NCI-H146 treated with DMSO at 0.1 percent for 48 hours (cell line): ENCODE data around the gene CCND1.

ENCODE experiments used
- DNase-seq: peaks from one replicate; lab custom pipeline; 2025; ENCODE audit not compliant: unreplicated experiment; lab: John Stamatoyannopoulos, UW

The CCND1 gene

DNA sequence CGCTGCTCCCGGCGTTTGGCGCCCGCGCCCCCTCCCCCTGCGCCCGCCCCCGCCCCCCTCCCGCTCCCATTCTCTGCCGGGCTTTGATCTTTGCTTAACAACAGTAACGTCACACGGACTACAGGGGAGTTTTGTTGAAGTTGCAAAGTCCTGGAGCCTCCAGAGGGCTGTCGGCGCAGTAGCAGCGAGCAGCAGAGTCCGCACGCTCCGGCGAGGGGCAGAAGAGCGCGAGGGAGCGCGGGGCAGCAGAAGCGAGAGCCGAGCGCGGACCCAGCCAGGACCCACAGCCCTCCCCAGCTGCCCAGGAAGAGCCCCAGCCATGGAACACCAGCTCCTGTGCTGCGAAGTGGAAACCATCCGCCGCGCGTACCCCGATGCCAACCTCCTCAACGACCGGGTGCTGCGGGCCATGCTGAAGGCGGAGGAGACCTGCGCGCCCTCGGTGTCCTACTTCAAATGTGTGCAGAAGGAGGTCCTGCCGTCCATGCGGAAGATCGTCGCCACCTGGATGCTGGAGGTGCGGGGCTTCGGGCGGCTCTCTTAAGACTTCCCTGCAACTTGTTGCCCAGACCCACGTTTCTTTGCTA lies at the start of gene CCND1:
Gene CCND1, plus strand, starts transcription at position 162 of the 587 bp plus-strand sequence. Its CDS starts 158 bp downstream, at position 320.
- no peak for DNase-seq

DNA sequence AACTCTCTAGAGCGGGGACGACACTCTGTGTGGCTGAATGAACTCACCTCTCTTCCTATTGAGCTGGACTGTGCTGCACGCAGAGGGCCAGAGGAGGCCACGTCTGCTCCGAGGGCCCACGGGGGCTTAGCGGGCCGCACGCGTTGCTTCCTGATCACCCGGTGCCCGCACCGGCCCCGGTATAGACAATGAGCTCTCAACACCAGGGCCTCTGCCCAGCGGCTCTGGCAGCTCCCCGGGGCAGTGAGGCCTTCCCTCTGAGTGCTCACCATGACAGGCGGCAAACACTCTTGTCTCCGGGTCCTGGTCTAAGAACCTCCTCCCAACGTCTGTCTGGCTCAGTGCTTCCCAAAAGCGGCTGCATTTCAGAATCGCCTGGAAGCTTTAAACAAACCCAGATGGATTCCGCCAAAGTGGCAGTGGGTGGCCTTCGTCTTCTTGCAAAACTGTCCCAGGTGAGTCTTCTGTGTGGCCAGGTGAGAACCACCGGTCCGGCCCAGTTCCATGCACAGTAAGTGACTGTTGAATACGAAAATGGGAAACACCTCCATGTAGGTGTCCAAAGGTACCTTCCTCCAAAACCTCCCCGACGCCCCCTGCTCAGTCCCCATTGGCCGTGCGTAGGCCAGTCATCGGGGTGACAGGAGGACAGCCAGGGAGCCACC lies 47.8 kb upstream of the CCND1 start:
- DNase-seq = no peak

GRCh38 chr11:69593851-69594250 lies 47.1 kb upstream of the CCND1 start:
- DNase-seq = no peak

DNA sequence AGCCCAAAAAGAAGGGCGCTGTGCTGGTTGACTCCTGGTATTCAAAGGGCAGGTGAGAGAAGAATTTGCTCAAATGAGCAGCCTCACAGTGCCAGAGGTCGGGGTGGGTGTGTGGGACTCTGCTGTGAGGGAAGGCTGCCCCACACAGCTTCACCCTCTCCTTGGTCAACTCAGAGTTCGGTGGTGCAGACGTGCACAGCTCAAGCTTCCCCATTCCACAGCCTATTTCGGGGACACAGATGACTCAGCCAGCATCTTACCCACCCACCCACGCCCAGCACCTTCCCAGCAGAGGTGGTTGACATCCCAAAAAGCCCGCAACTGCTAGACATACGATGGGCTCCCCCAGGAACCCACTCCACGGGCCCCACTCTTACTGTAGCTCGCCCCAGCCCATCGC lies 46.5 kb upstream of the CCND1 start:
- DNase-seq = no peak

GRCh38 chr11:69595805-69596665 lies 44.9 kb upstream of the CCND1 start:
- DNase-seq = no peak

- DNase-seq = no peak
Measured at GRCh38 chr11:69598147-69598546, 42.8 kb upstream of the CCND1 start.

GRCh38 chr11:69599502-69599901 lies 41.5 kb upstream of the CCND1 start:
- no peak for DNase-seq

DNA sequence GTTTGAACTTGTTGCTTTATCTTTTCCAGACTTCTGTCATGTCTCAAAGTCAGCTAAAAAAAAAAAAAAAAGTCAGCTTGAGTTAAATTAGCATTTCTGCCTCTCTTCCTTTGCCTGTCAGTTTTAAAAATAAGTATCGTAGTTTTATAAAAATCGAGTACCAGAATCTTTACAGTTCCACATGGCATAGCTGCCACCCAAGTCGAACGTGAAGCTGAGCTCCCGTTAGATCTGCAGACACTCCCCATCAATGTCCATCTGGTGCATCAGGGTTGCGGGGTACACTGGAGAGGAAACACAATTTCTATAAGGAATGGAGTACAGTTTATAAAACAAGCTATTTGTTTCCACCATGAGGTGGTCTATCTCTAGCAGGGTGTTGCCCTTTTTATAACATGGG lies 41.0 kb upstream of the CCND1 start:
- DNase-seq = no peak

DNA sequence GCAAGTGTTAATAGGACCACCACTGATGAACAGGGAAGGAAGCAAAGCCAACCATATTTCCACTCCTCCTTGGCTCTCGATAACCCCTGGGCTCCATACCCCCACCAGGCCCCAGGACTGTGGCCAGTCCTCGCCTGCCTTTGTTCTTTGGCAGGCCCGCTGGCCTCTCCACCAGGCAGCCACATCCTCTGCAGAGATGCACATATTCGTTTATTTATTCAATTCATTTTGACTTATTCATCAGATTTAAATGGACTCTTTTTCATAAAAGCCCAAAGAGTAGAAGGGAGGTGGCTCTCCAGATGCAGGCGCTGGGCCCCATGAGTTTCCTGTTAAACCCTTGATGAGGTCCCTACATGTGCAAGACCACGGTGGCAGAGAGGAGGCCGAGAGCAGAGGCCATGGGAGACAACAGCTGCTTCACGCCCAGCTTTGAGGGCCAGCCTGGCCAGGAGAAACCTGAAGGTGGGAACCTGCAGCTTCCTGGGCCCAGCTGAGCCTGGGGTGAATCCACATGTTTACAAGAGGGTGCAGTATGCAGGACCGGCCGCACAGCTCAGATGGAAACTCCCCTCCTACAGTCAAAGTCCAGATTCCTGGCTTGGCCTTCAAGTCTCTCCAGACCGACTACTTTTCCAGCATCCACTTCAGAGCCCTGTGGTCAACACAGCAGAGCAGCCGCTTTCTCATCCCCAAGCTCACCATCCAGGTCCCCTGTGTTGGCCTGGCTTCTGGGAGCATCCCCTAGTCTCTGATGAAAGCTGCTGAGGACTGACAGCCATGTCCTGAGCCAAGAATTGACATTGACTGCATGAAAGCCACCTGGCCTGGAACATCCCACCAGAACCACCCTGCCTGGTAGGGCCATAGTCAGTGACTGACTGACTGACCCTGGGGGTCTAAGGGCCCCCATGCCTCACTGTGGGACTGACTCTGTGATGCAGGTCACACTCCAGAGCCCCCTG lies 39.7 kb upstream of the CCND1 start:
- DNase-seq = no peak

DNA sequence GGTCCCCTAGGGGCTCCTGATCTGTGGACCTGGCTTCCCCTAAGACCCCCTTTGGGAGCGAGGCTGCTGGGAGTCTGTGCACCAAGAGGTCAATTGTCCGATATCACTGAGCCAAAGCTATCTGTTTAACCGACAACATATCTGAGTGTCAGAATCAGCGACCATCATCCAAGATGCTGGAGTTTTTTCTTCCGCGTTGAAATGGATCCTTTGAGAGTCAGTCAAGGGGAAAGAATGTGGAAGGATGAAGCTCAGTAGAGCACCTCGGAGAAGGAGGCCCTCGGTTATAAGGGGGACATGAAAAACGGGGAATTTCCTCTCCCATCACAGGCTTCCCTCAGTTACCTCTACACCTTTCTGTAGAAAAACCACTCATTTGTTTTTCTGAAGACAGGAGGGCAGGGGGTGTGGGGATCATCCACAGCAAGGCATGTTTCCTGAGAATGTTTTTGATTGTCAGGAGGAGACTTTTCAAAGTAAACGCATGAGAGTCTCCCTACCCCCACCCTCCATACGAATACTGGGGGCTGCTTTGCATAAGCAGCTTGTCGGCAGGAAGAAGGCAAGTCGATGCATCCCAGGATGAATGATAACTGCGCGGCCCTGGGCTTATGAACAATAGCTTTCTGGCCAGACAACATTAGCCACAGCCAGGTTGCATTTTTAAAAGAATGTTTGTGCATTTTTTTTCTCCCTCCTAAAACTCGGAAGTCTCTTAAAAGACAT lies 37.7 kb upstream of the CCND1 start:
- DNase-seq = no peak

GRCh38 chr11:69604055-69604454 lies 36.9 kb upstream of the CCND1 start:
- DNase-seq = no peak

GRCh38 chr11:69605737-69606526 lies 35.0 kb upstream of the CCND1 start:
- DNase-seq = no peak

- DNase-seq = no peak
Measured at GRCh38 chr11:69609351-69609750, 31.6 kb upstream of the CCND1 start.

- no peak for DNase-seq
Measured at GRCh38 chr11:69611548-69612526, 29.1 kb upstream of the CCND1 start.

DNA sequence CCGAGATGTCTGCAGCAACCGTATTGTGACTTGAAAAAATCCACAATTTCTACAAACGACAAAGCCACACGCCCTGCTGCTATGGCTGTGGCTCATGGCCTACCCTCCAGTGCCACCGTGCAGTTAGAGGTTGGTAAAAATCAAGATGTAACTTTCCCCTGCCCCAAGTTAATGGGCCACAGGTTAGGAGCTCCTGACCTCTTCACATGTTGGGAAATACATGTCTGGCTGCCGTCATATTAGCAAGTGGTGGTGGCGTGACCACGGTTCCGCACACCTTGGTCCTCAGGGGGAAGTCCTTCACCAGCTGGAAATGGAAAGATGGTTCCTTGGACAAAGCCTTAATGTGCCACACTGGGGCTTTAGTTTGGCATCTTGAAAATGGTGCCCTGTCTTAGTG lies 27.4 kb upstream of the CCND1 start:
- DNase-seq = no peak

DNA sequence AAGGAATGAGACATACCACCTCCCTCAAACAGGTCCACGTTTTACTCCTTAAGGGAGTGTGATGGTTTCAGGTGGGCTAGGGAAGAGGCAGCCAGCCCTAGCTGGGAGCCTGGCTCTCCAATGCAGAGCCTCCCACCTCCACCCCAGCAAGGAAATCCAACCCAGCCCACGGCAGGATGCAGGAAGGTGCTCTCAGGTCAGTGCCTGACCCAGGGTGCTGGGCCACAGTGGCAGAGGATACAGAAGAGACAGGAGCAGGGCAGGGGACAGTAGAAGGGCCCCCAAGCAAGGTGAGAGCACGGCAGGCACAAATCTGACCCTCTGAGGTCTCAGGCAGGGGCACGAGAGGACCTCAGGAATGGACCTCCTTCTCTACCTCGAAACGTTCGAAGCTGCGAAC lies 26.9 kb upstream of the CCND1 start:
- no peak for DNase-seq

- no peak for DNase-seq
Measured at GRCh38 chr11:69615545-69616278, 25.2 kb upstream of the CCND1 start.

DNA sequence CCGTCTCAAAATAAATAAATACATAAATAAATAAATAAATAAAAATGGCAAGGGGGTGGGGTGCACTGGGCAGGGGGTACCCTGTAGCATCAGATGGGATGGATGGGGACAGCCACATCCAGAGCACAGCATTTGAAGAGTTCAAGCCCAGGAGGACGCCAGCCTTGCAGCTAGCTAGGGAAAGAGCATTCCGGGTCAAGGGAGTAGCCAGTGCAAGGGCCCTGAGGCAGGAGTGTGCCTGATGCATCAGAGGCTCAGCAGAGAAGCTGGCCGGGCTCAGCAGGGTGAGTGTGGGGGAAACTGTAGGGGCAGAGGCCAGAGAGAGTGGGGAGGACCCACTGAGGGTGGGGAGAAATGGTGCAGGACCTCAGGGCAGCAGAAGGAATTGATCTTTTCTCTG lies 23.7 kb upstream of the CCND1 start:
- DNase-seq = no peak
